Nephron progenitor cell (in vitro differentiated cells): Measurements from ENCODE around the gene HIGD2A.

Experiments used
- DNase-seq: peaks from one replicate; pipeline ENCODE4 v3.0.0; 2021
- H3K27ac Mint-ChIP-seq: 2 replicates; pipeline ENCODE4 v1.8.0; 2021; ENCODE audit warnings: mild to moderate bottlenecking, moderate library complexity, mixed read lengths
- H3K27me3 Mint-ChIP-seq: 2 replicates; pipeline ENCODE4 v1.8.0; 2021; ENCODE audit warnings: mild to moderate bottlenecking, low read depth, mixed read lengths; ENCODE audit not compliant: poor library complexity
- H3K36me3 Mint-ChIP-seq: 2 replicates; pipeline ENCODE4 v1.8.0; 2021; ENCODE audit warnings: low read depth, mixed read lengths
- H3K4me1 Mint-ChIP-seq: 2 replicates; pipeline ENCODE4 v1.8.0; 2021; ENCODE audit warnings: mixed read lengths
- H3K4me3 Mint-ChIP-seq: 2 replicates; pipeline ENCODE4 v1.8.0; 2021; ENCODE audit warnings: mild to moderate bottlenecking, moderate library complexity, mixed read lengths
- H3K9me3 Mint-ChIP-seq: 2 replicates; pipeline ENCODE4 v1.8.0; 2021; ENCODE audit warnings: mild to moderate bottlenecking, moderate library complexity, mixed read lengths
- TF ChIP-seq, protein P1 (sequence below): fragments of 200-600 bp; sonication (generic); IDR thresholded peaks from 2 replicates; pipeline ENCODE4 v1.5.0; 2021; ENCODE audit warnings: antibody characterized with exemption

Gene HIGD2A

DNA sequence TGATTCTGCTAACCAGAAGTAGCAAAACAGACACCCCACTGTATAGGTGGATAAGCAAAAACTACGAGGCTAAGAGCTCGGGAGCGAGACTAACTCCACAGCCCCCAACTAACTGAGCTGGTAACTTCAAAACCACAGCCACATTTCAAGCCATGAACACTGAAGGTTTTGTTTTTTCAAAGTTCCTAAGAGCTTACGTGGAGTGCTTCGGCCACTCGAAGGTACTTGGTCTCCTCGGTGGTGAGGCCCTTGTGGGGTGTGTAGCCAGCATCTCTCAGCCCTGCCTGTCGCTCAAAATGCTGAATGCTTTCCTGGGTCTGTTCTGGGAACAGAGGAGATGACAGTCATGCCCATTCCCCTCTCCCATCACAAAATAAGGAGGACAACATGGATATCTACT, 38.1 kb upstream of the HIGD2A start:
- H3K27ac Mint-ChIP-seq = peak overlapping the region; percentile 47
- H3K9me3 Mint-ChIP-seq = no peaks in the 10 kb centered on the region
- H3K27me3 Mint-ChIP-seq = peaks cover 3% of the 10 kb centered on the region
- no peak for DNase-seq
- H3K4me1 Mint-ChIP-seq = no peaks in the 10 kb centered on the region
- H3K4me3 Mint-ChIP-seq = no peak overlapping the region
- TF ChIP-seq, protein P1, sequence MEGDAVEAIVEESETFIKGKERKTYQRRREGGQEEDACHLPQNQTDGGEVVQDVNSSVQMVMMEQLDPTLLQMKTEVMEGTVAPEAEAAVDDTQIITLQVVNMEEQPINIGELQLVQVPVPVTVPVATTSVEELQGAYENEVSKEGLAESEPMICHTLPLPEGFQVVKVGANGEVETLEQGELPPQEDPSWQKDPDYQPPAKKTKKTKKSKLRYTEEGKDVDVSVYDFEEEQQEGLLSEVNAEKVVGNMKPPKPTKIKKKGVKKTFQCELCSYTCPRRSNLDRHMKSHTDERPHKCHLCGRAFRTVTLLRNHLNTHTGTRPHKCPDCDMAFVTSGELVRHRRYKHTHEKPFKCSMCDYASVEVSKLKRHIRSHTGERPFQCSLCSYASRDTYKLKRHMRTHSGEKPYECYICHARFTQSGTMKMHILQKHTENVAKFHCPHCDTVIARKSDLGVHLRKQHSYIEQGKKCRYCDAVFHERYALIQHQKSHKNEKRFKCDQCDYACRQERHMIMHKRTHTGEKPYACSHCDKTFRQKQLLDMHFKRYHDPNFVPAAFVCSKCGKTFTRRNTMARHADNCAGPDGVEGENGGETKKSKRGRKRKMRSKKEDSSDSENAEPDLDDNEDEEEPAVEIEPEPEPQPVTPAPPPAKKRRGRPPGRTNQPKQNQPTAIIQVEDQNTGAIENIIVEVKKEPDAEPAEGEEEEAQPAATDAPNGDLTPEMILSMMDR = no peak
- H3K36me3 Mint-ChIP-seq = peaks cover 77% of the 10 kb centered on the region

DNA sequence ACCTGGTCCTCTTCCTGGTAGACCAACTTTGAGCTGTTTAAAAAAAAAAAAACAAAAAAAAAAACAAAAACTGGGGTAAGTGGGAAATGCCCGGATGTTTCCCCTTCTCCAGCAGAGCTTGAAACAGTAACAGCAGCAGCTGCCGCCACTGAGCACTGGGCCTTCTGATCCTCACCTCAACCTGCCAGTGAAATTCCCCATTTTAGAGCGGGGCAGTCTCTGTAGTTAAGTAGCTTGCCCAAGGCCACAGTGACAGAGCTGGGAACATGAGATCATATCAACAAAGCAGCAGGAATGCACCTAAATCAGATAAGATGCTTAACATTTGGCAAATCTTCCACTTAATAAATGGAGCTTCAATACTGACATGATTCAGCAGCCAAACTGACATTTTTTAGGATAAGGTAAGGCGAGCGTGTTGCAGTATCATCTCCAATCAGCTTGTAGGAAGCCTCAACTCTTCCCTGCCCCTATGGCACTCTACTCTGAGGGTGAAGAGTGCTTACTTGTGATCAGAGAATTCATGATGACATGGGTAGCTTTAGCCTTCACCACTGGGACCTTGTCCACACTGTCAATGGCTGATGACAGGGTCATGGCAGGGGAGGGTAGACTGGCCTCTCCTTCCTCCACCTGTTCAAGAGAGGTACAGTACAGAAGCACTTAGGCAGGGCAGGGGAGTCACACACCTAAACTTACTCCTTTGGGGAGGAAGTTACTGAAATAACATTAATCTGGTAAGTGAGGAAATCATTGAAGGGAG, 36.3 kb upstream of the HIGD2A start:
- TF ChIP-seq, protein P1 = no peak
- no peak for DNase-seq
- Mint-ChIP-seq H3K27ac (peak overlapping the region; percentile 64), H3K4me3 (no peak overlapping the region), H3K27me3 (peaks cover 3% of the 10 kb centered on the region), H3K4me1 (no peaks in the 10 kb centered on the region), H3K36me3 (peaks cover 81% of the 10 kb centered on the region), H3K9me3 (no peaks in the 10 kb centered on the region)

DNA sequence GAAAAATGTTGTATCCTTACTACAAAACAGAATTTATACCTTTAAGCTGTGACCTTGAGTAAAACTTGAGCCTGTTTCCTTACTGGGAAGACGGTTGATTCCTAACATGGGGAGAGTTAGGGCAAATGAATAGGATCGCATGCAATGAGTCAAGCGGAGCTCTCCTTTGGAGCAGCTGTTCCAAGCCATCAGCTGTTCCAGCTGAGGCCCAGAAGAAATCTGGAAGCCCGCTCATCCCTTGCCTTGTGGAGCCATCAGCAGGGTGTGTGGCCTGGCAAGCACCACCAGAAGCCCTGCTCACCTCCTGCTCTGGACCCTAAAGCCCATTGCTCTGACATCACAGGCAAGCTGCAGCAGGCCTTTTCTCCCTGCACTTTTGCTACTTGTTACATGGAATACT, 35.0 kb upstream of the HIGD2A start:
- TF ChIP-seq, protein P1 = no peak
- no peak for DNase-seq
- H3K4me3 Mint-ChIP-seq = no peak overlapping the region
- H3K36me3 Mint-ChIP-seq = peaks cover 81% of the 10 kb centered on the region
- H3K9me3 Mint-ChIP-seq = no peaks in the 10 kb centered on the region
- H3K27ac Mint-ChIP-seq = no peak overlapping the region
- H3K27me3 Mint-ChIP-seq = peaks cover 3% of the 10 kb centered on the region
- H3K4me1 Mint-ChIP-seq = peaks cover 4% of the 10 kb centered on the region

DNA sequence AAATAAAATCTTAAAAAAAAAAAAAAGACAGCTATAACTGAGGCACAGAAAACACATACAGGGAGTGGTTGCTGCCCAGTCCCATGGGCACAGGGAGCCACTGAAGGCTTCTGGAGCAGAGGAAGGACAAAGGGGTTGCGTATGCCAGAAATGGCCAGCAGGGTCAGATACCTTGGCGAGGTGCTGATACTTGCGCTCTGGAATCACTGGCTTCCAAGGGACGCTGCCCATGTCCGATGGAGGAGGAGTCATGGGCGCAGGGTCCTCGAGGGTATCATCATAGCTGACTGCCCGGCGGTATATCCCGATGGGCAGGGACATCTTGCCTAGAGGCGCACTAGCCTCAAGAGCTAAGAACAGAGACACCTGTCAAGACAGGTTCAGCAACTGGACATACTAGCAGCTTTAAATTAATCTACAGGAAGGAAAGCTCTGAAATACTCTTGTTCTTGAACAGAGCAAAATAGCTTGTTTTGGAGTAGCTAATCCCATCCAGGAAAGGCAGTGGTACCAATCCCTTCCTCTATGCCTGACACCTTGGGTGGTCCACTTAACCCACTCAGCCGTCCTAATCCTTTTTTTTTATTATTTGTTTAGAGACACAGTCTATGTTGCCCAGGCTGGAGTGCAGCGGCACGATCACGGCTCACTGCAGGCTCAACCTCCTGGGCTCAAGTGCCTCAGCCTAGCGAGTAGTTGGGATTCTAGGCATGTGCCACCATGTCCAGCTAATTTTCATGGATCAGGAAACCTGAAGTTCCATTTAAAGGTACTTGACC, 33.0 kb upstream of the HIGD2A start:
- peaks cover 3% of the 10 kb centered on the region for H3K27me3 Mint-ChIP-seq
- DNase-seq = no peak
- H3K27ac Mint-ChIP-seq = no peak overlapping the region
- H3K36me3 Mint-ChIP-seq = peaks cover 69% of the 10 kb centered on the region
- H3K4me3 Mint-ChIP-seq = no peak overlapping the region
- H3K4me1 Mint-ChIP-seq = peaks cover 11% of the 10 kb centered on the region
- H3K9me3 Mint-ChIP-seq = no peaks in the 10 kb centered on the region
- TF ChIP-seq, protein P1 = no peak

DNA sequence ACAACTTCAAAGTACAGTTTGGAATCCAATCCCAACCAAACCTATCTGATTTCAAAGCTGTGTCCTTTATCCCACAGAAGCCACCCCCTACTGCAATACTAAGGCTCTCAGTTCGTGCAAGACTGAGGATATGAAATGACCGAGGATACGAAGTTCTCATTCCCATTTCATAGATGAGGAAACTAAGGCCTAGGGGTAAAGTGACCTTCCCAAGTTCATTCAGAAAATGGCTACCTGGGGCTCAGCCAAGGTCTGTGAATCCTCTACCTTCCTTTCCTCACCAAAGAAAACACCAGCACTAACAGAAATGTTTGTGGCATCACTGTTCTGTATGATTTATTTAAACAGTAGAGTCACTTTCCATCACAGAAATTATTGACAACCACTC, 32.4 kb upstream of the HIGD2A start:
- Mint-ChIP-seq H3K36me3 (peaks cover 66% of the 10 kb centered on the region), H3K9me3 (no peaks in the 10 kb centered on the region), H3K27ac (no peak overlapping the region), H3K27me3 (peaks cover 3% of the 10 kb centered on the region), H3K4me1 (peaks cover 11% of the 10 kb centered on the region), H3K4me3 (no peak overlapping the region)
- DNase-seq = no peak
- TF ChIP-seq, protein P1 = no peak
